NCI-H187 treated with DMSO at 0.1 percent for 48 hours (cell line): ENCODE measurements around the gene DENND2D.
"Not testable (repeated sequence)": the region's sequence is repeated elsewhere in the genome, so short reads cannot be mapped to it uniquely, and the experiment has no call there.

Experiments used
- DNase-seq: peaks from one replicate; lab custom pipeline; 2025; lab: John Stamatoyannopoulos, UW

DENND2D gene

DNA sequence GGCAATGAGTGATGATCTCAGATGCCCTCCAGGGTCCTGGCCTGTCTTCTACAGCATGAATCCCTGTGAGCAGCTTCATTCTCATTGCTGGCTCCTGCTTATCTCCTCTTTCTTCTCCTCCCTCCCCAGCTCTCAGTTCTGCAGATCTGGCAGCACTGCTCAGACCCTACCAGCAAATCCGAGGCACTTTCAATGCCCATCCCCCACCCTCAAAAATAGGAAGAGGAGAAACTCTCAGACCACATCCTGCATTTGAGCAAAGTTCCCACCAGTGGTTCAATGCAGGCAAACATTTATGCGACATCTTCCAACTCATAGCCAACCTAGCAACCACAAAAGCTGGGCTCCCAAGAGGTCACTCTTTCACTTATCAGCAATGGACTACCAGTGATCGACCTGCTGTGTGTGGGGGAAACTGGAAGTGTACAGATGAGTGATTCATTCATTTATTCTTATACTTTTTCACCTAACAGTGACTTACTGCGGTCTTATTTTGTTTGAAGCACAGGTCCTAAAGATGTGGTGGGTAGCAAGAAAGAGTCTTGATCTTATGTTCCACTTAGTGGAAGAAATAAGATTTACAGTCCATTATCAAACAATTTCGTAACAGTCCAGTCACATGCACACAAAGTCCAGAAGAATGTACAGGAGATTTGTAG is 21.3 kb upstream of the DENND2D start:
- no peak for DNase-seq

DNA sequence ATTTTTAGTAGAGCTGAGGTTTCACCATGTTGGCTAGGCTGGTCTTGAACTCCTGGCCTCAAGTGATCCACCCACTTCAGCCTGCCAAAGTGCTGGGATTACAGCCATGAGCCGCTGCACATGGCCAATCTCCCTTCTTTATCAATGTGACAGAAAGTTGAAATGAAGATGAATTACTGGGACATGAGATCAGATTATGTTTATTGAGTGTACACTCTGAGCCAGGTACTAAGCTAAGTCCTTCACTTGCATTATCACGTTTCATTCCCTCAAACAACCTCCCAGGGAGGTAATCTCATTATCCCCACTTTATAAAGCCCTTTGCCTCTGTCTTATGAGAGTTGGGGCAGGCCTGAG is 20.8 kb upstream of the DENND2D start:
- no peak for DNase-seq

DNA sequence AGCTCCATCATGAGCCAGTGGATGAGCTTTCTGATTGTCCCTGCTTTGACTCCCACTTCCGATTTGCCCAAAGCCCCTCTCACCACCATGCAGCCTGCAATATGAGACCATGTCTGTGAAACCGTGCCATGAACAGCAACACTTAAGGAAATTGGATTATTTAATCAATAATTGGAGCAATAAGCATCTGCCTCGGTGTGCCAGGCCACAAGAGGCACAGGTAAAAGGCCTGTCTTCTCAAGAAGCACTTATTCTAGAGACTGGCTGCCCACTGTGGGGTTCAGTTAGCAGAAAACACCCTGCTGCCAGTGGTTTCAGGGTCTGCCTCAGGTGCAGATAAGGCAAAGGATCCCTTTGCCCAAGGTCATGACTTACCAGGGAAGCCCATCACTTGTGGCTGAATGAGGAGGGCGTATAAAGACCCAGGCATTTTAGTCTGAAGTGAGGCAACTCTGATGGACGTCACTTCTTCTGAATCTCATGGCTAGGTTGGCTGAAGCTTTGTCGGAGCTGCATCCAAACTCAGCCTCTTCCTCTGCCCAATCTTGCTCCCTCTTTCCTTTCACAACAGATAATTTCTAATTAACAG is 19.9 kb upstream of the DENND2D start:
- no peak for DNase-seq

DNA sequence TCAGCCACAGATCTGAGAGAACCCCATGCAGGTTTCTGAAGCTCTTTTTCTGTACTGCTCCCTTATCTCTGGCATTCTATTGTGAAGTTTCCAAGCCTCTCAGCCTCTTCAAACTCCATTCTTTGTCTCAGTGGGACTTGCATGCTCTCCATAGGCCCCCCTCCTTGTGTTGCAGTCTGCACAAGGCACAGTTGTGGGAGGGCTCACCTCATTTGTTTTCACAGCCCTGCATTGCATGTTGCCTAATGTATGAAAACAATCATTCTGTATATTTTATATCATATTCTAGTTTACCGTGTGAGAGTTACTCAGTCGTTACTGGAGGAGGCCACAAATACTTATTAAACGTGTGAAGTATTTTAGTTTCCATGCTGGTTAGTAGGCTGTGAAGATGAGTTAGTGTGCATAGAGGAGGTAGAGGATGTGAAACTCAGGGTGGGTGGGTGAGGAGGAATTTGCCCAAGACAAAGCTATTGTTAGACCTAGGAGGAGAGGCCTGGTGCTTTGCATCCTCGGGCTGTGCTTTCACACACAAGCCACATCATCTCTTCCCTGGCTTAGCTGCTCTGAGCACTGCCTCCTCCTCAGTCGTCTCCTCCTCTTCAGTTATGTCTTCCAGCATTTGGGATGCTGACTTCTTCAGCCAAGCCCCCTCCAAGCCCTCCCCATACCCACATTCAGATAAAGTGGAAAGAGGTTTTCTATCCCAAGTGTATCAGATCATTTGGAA is 19.3 kb upstream of the DENND2D start:
- DNase-seq, result no peak

DNA sequence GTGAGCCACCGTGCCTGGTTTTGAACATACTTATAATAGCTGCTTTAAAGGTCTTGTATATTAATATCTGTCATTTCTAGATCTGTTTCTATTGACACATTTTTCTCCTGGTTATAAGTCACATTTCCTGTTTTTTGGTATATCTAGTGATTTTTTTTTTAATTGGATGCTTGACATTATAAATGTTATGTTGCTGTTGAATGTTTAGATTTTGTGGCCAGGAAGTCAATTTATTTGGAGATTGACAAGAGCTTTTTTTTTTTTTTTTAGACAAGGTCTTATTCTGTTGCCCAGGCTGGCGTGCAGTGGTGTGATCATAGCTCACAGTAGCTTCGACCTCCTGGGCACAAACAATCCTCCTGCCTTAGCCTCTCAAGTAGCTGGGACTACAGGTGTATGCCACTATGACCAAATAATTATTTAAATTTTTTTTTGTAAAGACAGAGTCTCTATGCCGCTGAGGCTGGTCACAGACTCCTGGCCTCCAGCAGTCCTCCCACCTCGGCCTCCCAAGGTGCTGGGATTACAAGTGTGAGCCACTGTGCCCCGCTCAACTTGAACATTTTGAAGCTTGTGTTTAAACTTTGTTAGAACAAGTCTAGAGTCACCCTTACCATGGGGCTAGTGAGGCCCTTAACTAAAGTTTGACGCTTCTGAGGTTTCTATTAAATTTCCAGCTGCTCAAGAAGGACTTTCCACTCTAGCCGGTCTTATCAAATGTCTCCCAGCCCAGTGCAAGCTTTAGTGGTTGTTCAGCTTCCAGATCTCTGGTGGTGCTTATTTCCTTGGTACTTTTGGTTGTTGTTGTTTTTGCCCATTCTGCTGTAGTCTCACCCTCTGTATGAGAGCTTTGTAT is 18.5 kb upstream of the DENND2D start:
- no peak for DNase-seq

DNA sequence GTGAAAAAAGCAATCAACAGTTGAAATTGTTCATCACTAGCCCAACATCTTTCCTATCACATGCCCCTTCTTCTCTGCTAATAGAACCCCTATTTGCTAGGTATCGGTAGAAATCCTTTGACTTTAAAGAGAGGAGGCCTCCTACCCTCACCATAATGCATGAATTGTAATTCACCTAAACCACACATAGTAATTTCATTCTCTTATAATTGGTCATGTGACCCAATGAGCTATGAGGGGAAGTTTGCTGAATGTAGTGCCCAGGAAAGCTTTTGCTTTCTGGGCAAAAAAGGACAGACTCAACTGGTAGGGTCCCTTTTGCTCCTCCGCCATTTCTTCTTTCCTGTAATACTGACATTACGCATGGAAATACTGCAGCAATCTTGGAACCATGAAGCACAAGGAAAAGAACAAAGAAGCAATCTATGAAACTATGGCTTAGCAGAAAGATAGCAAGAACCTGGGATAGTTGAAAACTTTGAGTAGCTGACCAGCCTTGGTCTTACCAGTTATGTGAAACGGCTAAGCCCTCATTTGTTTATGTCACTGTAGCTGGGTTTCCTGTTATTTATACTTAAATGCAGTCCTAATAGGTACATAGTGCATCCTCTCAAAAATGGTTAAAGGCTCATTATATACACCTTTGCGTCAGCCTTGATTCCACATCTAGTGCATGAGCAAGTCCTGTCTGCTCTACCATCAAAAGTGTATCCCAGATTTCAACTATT is 16.9 kb upstream of the DENND2D start:
- DNase-seq, result no peak

DNA sequence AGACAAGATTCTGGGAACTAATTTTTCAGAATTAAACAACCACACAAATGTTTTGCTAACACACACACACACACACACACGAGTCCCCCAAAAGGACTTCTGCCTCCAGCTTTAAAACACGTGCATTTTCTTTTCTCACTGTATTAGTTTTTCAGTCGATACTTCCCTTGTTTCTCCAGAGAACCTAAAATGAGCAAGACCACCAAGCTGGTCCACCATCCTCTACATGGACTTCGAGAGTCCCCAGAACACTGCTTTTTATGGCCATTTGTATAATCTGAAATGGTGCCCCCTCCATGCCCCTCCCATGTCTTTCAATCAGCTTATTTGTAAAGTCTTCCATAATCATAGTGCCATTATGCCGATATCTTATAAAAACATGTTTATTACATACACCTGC is 16.3 kb upstream of the DENND2D start:
- no peak for DNase-seq

DNA sequence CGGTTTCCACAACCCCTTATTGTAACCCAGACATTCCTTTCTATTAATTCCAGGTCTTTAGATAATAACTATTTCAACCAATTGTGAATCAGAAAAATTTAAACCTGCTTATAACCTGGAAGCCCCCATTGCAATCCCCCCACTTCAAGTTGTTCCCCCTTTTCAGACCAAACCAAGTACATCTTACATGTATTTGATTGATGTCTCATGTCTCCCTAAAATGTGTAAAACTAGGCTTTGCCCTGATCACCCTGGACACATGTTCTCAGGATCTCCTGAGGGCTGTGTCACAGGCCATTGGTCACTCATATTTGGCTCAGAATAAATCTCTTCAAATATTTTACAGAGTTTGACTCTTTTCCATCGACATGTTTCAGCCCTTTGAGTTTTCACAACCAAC is 14.8 kb upstream of the DENND2D start:
- DNase-seq, result not testable (repeated sequence)

DNA sequence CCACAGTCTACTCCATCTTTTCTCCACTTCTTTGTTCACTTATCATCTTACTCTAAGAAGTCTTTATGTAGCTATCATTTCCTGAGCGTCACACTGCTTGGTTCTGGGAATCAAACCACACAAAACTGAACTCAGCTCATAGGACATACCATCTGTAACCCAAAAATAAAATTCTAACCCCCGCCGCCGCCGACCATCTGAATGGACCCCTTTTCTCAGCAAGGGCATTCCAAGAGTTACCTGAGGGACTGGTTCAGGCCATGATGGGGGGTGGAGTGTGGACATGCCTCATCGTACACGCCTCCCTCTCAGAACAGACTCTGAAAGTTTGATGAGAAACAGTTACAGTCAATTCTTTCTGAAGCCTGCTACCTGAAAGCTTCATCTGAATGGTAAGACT is 14.4 kb upstream of the DENND2D start:
- DNase-seq, result no peak

DNA sequence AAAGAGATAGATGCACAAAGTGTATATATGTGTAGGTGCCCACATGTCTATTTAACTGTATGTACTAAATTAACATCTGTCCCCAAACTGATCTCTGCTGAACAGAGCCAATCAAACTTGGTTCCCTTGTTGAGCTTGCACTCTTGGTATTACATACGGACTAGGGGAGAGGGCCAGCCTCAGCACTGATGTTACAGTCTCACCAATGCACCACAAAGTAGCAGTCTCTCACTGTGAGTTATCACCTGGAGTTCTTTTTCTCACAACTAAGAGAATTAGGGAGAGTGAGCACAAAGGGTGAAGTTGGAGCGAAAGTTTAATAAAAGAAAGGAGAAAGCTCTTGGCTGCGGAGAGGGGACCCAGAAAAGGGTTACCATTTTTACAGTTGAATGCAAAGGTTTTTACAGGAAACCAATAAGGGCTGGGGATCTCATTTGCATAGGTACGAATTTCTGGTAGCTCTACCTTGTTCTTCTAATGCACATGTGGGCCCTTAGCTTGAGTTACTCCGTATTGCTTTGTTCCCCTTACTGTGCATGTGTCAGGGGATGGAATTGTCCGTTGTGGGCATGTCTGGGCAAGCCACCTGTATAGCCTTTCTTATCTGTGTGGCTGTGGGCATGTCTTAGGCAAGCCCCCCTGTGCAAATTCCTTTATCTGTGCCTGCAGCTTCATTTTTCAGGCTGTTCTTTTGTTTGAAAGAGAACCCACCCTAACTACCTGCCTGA is 13.8 kb upstream of the DENND2D start:
- DNase-seq, result no peak

DNA sequence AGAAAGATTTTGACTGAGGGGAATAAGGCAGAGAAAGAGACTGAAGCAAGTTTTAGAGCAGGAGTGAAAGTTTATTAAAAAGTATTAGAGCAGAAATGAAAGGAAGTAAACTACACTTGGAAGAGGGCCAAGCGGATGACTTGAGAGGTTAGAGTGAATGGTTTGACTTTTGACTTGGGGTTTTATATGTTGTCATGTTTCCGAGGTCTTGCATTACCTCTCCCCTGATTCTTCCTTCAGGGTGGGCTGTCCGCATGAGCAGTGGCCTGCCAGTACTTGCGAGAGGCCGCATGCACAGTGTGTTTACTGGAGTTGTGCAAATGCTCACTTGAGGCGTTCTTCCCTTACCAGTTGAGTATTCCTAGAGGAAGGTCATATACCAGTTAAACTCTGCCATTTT is 13.0 kb upstream of the DENND2D start:
- no peak for DNase-seq

DNA sequence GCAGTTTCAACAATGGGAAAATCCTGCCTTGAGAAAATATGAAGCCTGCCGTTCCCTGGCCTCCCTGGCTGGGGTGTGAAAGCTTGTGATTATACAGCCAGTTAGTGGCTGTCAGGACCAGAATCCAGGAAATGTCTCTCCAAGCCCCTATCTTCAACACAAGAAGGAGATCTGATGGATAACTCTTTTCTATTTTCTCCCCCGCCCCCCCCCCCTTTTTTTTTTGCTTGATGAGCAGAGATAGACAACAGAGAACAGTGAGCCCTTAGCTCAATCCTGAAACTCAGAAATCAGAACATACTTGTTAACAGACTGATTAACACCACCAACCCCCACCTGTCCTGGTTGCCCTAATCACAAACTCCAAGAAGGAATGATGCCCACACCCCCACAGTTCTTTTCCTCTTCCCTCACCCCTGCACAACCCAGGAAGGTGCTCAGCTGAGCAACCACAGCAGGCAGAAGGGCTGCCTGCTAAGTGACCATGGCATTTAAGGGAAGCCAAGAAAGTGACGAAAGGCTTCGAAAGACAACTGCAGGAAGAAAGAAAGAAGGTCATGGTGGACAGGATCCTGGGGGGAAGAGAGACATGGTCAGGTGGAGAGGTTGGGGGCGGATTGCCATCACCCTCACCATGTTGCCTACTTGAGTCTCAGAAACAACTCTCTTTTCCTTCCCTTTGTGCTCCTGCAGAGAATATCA is 12.3 kb upstream of the DENND2D start:
- no peak for DNase-seq

DNA sequence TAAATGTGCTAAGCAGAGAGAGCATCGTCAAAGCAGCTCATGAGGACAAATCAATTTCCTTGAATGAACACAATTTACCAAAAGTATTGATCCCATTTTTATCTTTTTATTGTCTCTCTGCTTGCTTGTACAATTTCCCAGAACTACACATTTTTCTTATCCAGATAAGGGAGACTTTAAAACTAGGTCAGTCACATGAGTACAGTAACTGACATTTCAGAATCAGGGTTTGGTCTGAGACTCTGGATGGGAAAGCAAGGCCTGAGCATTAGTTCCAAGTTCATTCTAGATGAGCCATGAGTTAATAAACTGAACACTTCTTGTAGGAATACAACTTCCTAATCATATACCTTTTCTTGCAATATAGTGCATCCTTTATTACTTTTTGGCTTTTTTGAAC is 11.5 kb upstream of the DENND2D start:
- no peak for DNase-seq

DNA sequence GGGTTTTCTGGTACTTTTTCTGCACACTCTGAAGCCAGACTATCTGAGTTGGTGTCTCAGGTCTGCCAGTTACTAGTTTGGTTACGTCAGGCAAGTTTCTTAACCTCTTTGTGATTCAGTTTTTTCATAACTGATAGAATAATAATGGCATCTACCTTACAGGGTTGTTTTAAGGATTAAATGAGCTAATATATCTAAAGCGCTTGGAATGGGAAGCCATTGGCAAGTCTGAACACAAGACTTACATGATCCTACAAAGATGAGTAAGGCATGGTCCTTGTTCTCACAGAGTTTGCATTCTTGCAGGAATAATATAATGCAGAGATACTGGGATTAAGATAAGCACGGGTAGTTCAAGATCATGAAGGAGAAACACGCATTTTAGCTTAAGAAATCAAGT is 9.2 kb upstream of the DENND2D start:
- no peak for DNase-seq

DNA sequence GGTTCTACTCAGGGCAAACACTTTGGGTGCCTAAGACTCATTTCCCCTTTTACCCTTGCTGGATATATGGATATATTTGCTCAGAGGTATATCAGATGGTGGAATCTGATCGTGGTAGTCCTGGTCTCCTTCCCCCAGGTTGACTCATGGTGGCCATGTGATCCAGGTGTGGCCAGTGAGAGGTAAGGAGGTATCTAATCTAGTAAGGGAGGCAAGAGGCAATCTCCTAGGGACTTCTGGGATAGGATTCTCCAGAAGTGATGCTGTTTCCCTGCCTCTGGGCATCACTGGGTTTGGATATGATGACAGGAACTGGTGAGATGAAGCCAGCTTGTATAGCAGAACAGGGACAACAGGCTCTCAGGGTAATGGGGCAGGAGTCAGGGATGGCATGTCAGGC is 8.5 kb upstream of the DENND2D start:
- DNase-seq, result no peak

DNA sequence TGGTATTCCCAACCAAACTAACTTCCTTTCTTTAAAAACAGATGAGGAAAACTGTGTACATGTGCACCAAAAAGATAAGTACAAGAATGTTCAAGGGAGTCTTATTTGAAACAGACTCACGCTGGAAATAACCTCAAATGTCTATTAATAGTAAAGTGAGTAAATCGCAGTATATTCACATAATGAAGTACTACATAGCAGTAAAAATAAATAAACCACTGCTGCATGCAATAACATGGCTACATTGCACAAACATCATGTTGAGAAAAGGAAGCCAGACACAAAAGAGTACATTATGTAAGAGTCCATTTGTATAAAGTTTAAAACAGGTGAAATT is 5.2 kb upstream of the DENND2D start:
- DNase-seq, result no peak

DNA sequence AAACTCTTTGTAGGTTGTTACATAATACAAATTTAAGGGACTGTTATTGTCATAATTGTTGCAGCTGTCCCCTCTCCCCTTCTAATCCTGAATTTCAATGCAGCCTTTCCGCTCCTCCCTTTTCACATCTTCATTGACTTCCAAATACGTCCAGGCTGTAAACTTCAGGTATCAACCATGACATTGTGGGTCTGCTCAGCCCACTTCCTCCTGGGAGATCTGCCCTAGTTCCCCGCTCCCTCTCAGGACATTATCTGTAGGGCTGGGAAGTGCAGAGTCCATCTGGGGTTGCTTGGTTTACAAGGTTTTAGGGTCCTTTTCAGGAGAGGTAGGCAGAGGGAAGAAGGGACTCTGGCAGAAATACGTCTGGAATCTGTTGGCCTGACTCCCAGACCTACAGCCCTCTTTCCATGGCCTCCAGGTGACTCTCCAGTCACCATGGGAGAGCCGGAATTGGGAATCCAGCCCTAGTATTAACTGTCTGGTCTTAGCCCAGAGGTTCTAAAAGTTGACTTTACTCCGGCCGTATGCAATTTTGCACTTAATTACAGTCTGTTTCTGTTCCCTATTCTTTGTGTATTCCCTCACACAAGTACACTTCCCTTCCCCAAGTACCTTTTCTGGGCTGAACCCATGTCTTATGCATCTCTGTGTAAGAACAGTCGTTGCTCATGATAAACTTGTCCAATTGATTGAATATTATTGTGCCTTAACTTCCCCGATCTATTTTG is 4.7 kb upstream of the DENND2D start:
- DNase-seq, result no peak

DNA sequence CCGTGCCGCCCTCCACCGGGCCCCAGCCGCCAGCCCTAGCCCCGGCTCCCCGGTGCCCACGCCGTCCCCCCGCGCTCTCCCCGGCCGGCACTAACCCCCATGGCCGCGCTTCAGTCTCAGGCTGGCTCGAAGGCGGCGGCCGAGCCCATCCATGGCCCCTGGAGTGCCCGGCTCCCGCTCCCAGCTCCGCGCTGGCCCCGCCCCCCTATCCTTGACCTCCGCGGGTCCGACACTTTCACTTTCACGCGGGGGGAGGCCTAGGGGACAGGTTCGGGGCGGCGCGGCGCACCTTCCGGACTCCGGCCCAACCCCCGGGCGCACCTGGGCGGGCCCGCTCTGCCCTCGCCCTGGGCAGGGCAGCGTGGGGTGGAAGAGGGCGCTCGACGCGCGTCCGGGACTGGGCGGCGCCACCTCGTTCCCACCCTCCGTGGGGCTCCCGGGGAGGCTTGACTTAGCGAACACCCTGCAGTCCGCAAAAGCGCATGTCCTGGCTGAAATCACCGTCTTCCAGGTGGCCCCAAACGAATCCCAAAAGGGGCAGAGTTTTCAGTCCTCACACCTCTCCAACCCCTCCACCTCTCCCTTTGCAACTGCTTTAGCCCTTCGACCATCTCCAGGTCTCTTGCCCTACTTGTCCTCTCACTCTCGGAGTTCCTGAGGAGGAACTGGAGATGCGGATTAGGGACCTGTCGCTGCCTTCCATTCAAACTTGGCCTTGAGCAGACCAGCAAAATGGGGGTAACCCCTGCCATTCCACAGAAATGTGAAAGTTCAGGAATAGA is 3.9 kb upstream of the DENND2D start:
- no peak for DNase-seq

DNA sequence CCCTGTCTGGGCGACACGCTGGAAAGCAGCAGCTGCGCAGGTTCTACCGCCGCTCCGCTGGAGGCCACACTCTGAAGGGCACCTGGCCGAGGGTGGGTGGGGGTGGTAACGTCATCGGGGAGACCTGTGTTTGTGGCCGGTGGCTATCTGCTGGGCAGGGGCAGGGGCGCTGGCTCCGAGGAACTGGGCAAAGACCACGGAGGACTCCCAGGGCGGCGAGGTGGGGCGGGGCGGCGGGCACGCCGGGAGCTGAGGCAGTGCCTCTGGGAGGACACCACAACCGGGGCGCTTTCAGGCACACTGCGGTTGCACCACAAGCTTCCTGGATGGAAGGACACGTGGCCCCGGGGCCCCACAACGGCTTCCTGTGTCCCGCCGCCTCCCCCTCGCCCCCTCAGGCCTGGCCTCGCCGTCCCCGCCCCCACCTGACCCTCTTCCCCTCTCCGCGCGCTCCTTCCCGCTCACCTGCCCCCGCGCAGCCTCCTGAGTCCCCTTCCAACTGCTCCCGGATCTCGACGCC is 3.3 kb upstream of the DENND2D start:
- no peak for DNase-seq
